Dedifferentiated amniotic fluid mesenchymal stem cell (primary cell): ENCODE data around the gene WDR62.

Experiments used
- DNase-seq: peaks from one replicate; pipeline ENCODE4 v3.0.0-alpha.2; 2016; ENCODE audit errors: extremely low spot score

The WDR62 gene

DNA sequence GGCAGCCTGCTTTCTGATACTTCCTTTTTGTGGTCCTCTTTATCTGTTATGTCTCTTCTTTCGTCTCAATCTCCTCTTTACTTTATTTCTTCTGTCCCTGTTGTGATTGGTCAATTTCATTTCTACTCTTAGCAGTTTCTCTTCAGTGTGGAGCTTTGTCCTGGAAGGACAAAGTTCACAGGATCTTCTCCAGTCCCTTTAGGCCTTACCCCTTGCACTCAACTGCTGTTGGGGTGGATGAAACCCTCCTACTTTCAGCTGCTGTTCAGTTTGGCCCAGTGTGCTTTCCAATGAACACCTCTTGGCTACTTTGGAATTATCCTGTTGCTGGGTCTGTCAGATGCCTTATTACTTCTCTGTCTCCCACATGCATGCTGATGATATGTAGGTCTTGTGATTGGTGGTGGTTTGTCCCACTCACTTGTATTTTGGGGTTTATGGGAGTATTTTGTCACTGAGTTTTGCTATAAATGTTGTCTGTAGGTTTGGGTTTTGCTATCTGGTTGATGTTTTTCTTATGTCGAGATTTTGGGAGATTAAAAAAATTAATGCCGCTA lies 24.8 kb downstream of the WDR62 start:
- no peak for DNase-seq

- DNase-seq = no peak
Measured at GRCh38 chr19:36081385-36081784, 26.7 kb downstream of the WDR62 start.

DNA sequence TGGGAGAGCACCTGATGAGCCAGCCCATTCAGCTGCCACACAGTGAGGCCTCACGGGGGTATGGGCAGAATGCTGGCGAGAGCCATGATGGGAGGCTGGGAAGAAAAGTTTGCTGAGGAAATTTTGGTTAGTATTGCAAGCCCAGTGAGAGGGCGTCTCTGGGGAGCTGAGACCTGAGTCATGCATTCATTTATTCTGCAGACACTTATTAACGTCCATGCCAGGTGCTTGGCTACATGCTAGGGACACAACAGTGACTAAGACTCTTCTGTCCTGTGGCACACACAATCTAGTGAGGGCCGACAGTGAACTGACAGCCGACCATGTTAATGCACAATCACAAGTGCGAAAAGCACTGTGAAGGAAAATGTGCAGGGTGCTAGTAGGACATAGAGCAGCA lies 27.2 kb downstream of the WDR62 start:
- DNase-seq = no peak

- DNase-seq = no peak
Measured at GRCh38 chr19:36082916-36083315, 28.2 kb downstream of the WDR62 start.

GRCh38 chr19:36084231-36085009 lies 29.7 kb downstream of the WDR62 start:
- DNase-seq = no peak

DNA sequence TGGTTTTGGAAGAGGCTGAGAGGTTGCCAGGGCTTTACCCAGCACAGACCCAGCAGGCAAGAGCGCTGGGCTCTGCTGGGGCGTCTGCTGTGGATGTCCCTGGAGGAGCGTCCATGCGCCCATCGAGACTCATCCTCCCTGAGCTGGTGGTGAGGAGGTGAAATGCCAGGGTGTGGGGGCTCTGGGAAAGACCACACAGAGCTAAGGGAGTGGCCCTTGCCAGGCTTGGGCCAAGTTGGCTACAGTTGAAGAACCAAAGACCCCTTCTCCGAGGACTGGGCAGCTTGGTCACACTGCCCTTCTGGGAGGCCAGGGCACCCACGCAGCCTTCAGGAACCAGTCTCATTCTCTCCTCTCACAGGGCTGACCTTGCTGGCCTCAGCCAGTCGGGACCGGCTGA lies 31.6 kb downstream of the WDR62 start:
- no peak for DNase-seq

- no peak for DNase-seq
Measured at GRCh38 chr19:36089847-36090246, 35.1 kb downstream of the WDR62 start.

GRCh38 chr19:36090910-36091695 lies 36.4 kb downstream of the WDR62 start:
- no peak for DNase-seq

GRCh38 chr19:36092566-36092965 lies 37.9 kb downstream of the WDR62 start:
- no peak for DNase-seq

DNA sequence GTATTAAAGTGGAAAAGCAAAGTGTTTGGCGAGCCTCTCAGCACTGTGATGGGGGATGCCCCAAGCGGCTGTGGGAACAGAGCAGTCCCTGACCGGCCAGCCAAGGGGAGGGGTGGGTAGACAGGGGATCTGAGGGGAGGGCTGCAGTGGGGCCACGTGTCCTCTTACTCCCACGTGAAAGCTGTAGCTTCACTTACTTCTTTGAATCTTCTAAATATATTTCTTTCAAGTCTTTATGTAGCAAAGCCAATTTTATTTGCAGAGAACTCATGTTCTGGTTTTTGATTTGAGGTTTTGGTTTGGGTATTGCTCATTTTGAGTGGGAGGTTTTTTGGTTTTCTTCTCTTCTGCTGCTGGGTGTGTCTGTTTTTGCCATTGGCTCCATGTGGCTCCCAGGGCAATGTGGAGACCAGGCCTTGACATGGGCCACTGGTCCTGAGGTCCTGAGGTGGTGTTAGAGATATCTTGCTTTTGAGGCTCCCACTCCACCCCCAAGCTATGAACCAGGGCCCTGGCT lies 38.5 kb downstream of the WDR62 start:
- DNase-seq = no peak

GRCh38 chr19:36093687-36094086 lies 39.0 kb downstream of the WDR62 start:
- no peak for DNase-seq

GRCh38 chr19:36097036-36097435 lies 42.3 kb downstream of the WDR62 start:
- DNase-seq = no peak

GRCh38 chr19:36099166-36099785 lies 44.6 kb downstream of the WDR62 start:
- DNase-seq = no peak

DNA sequence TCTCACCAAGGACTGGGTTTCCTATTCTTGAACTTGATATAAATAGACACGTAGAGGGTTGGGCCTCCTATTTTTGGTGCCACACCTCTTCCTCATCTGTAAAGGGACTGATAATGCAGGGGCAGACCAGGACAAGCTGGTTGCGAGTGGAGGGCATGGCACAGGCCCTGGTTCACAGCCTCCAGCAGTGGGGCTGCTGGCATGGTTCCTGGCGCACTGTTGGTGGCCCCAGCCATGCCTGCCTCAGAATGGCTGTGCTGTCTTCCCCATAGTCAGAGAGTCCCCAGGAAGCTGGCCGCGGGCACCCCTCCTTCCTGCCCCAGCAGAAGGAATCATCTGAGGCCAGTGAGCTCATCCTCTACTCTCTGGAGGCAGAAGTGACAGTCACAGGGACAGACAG lies 45.8 kb downstream of the WDR62 start:
- no peak for DNase-seq

GRCh38 chr19:36101550-36102327 lies 47.0 kb downstream of the WDR62 start:
- DNase-seq = no peak

DNA sequence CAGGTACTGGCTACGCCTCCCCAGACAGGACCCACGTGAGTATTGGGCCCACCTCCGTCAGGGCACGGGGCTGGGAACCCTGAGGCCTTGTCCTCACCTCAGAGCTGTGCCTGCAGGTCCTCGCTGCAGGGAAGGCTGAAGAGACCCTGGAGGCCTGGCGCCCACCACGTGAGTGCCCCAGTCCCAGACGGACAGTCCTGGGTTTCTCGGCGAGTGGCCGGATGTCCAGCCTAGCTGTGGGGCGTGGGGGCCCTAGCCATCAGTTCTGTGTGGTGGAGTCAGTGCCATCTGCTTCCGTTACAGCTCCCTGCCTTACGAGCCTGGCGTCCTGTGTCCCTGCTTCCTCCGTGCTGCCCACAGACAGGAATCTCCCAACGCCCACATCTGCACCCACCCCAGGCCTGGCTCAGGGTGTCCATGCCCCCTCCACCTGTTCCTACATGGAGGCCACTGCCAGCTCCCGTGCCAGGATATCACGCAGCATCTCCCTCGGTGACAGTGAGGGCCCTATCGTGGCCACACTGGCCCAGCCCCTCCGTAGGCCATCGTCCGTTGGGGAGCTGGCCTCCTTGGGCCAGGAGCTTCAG lies 48.4 kb downstream of the WDR62 start:
- DNase-seq = no peak

DNA sequence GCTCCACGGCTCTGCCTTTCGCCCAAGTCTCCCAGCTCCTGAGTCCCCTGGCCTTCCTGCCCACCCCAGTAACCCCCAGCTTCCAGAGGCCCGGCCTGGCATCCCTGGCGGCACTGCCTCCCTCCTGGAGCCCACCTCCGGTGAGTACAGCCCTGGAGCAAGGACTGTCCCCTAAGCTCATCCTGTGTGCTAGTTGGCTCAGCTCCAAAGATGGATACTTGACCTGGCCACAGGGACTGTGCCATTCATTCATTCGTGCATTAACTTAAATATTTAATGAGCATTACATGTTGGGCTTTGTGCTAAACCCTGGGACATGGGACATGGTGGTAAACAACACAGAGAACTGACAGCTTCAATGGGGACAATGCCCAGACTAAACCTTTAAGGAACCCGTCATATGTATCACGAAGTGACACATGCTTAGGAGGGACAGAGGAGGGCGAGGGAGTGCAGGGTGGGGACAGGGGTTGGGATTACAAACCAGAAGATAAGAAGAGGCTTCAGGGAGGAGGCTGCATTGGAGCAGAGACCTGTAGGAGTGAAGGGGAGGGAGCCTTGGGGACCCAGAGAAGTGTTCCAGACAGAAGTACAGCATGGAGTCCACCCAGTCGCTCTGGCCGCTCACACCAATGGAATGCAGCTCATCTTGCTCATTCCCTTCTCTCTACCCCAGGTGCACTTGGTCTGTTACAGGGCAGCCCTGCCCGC lies 49.3 kb downstream of the WDR62 start:
- DNase-seq = no peak

GRCh38 chr19:36106441-36106840 lies 51.7 kb downstream of the WDR62 start:
- DNase-seq = no peak

GRCh38 chr19:36106991-36107390 lies 52.3 kb downstream of the WDR62 start:
- DNase-seq = no peak

- DNase-seq = no peak
Measured at GRCh38 chr19:36108684-36109083, 54.0 kb downstream of the WDR62 start.
